Measurements from ENCODE around the gene EEF1G. TPM values are rescaled to one million over a fixed set of nuclear protein-coding genes. Genes with fewer than 3 reads are reported as not detected.
"Not testable (repeated sequence)": the region's sequence is repeated elsewhere in the genome, so short reads cannot be mapped to it uniquely, and the experiment has no call there.

The EEF1G gene
- total RNA-seq, 2 experiments from 2014 or later, result 1,239 to 1,470 TPM

GRCh38 chr11:62588966-62589637 lies 15.4 kb upstream of the EEF1G start:
- H3K27me3 Mint-ChIP-seq, result no peaks in the 10 kb centered on the region
- CTCF ChIA-PET, result interaction anchor here (0.9 to 2.0 kb wide), 4 partner anchors 10 to 164 kb away, joined by 3 to 6 read pairs (median 6); partner anchors contain the start of gene EEF1G
- H3K36me3 Mint-ChIP-seq (ENCODE audit: low read depth), result peaks cover 28% of the 10 kb centered on the region
- peak; percentile 46 for DNase-seq
- H3K9me3 Mint-ChIP-seq, result no peaks in the 10 kb centered on the region
- peak overlapping the region; percentile 95 for H3K27ac Mint-ChIP-seq
- POLR2A ChIA-PET, result interaction anchor here (0.5 kb wide), 1 partner anchor 62 kb away, joined by 5 read pairs; no protein-coding TSS in a partner anchor
- H3K4me3 Mint-ChIP-seq, result peak overlapping the region; percentile 97
- H3K4me1 Mint-ChIP-seq, result peaks cover 46% of the 10 kb centered on the region

GRCh38 chr11:62585356-62585755 lies 11.7 kb upstream of the EEF1G start:
- H3K27me3 Mint-ChIP-seq, DNase-seq, H3K9me3 Mint-ChIP-seq, H3K4me3 Mint-ChIP-seq, H3K27ac Mint-ChIP-seq, POLR2A ChIA-PET: not testable (repeated sequence)
- CTCF ChIA-PET, result interaction anchor here (1.1 to 2.0 kb wide), 3 partner anchors 16 to 161 kb away, joined by 3 to 6 read pairs (median 3); no protein-coding TSS in a partner anchor
- H3K36me3 Mint-ChIP-seq (ENCODE audit: low read depth), result peaks cover 26% of the 10 kb centered on the region
- H3K4me1 Mint-ChIP-seq, result peaks cover 18% of the 10 kb centered on the region

DNA sequence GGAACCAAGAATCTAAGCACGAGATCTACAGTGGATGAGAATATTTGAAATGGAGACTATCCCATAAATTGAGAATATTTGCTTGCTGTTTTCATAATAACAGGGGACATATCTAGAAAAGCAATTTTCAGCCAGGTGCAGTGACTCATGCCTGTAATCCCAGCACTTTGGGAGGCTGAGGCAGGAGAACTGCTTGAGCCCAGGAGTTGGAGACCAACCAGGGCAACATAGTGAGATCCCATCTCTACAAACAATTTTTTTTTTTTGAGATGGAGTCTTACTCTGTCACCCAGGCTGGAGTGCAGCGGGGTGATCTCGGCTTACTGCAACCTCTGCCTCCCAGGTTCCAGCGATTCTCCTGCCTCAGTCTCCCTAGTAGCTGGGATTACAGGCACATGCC lies 8.0 kb upstream of the EEF1G start:
- H3K4me1 Mint-ChIP-seq, H3K9me3 Mint-ChIP-seq, H3K27ac Mint-ChIP-seq, H3K4me3 Mint-ChIP-seq, H3K27me3 Mint-ChIP-seq, DNase-seq: not testable (repeated sequence)
- CTCF ChIA-PET, result interaction anchor here (0.7 to 2.7 kb wide), 3 partner anchors 10 to 127 kb away, joined by 3 to 14 read pairs (median 3); partner anchors contain the start of gene TUT1
- POLR2A ChIA-PET, result interaction anchor here (0.5 to 1.0 kb wide), 2 partner anchors 68 to 84 kb away, joined by 3 read pairs; partner anchors contain the start of genes C11orf98 and CSKMT
- H3K36me3 Mint-ChIP-seq (ENCODE audit: low read depth), result peaks cover 23% of the 10 kb centered on the region

GRCh38 chr11:62580959-62581715 lies 7.4 kb upstream of the EEF1G start:
- CTCF ChIA-PET, result interaction anchor here (2.7 kb wide), 1 partner anchor 11 kb away, joined by 14 read pairs; the partner anchor contains the start of gene TUT1
- Mint-ChIP-seq H3K4me1 (peaks cover 4% of the 10 kb centered on the region), H3K27me3 (no peaks in the 10 kb centered on the region), H3K9me3 (no peaks in the 10 kb centered on the region), H3K4me3 (no peak overlapping the region), H3K27ac (no peak overlapping the region), H3K36me3 (ENCODE audit: low read depth) (peaks cover 28% of the 10 kb centered on the region)
- no peak for DNase-seq
- POLR2A ChIA-PET, result interaction anchor here (0.5 to 1.0 kb wide), 2 partner anchors 69 to 84 kb away, joined by 3 read pairs; partner anchors contain the start of genes C11orf98 and CSKMT

GRCh38 chr11:62579252-62579651 lies 5.6 kb upstream of the EEF1G start:
- ChIA-PET POLR2A (no interaction called here), CTCF (interaction anchor here (1.1 kb wide), 1 partner anchor 9 kb away, joined by 4 read pairs; no protein-coding TSS in a partner anchor)
- Mint-ChIP-seq H3K27ac (no peak overlapping the region), H3K4me1 (peaks cover 15% of the 10 kb centered on the region), H3K4me3 (no peak overlapping the region), H3K9me3 (no peaks in the 10 kb centered on the region), H3K36me3 (ENCODE audit: low read depth) (peaks cover 31% of the 10 kb centered on the region), H3K27me3 (no peaks in the 10 kb centered on the region)
- DNase-seq, result no peak

DNA sequence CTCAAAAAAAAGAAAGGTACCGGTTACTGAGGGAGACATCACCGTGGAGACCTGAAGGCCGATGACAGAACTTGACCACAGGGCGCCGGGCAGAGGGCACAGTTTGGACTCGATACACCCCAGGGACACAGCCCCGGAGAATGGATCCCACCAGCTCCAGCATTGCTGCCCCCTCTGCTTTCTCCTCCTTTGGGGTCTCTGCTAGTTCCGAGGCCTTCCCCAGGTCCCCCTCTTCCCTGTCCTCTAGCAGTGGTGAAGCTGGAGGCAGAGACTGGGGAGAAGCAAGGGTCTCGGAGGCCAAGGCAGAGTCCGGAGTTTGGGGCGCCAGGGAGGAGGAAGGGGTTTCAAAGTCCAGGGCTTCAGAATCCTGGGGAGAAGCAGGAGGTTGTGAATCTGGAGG lies 4.8 kb upstream of the EEF1G start:
- POLR2A ChIA-PET, result interaction anchor here (0.6 kb wide), 1 partner anchor 50 kb away, joined by 5 read pairs; no protein-coding TSS in a partner anchor
- no peak overlapping the region for H3K4me3 Mint-ChIP-seq
- H3K36me3 Mint-ChIP-seq (ENCODE audit: low read depth), result peaks cover 28% of the 10 kb centered on the region
- H3K27me3 Mint-ChIP-seq, result no peaks in the 10 kb centered on the region
- peaks cover 18% of the 10 kb centered on the region for H3K4me1 Mint-ChIP-seq
- H3K27ac Mint-ChIP-seq, result no peak overlapping the region
- CTCF ChIA-PET, result interaction anchor here (1.1 kb wide), 1 partner anchor 8 kb away, joined by 4 read pairs; no protein-coding TSS in a partner anchor
- DNase-seq, result no peak
- H3K9me3 Mint-ChIP-seq, result no peaks in the 10 kb centered on the region

DNA sequence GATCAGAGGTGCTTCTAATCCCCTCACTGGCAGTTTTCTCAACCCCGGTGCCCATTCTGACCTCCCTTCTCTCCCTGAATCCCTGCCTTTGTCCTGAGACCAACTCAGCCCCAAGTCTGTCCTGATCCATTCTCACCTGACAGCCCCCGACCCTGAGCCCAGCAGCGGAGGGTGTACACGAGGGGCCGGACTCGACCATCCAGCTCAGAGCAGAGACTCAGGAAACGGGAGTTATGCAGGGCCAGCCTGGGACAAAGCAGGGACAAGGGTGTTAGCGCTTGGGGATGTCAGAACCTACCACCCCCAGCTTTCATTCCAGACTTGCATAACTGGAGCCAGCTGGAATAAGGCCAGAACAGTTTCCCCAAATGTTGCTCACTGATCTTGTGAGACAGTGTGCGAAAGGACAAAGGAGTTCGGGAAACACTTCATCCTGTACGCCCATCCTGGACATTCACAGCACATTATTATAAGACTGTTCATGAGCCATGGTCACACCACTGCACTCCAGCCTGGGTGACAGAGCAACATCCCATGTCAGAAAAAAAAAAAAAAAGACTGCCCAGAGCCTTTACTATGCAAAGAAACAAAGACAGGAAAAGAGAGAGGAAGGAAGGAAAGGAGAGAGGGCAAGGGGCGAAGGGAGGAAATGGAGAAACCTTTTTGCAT lies 3.5 kb upstream of the EEF1G start:
- POLR2A ChIA-PET, result no interaction called here
- Mint-ChIP-seq H3K4me3 (no peak overlapping the region), H3K36me3 (ENCODE audit: low read depth) (peaks cover 35% of the 10 kb centered on the region), H3K9me3 (no peaks in the 10 kb centered on the region), H3K27me3 (no peaks in the 10 kb centered on the region), H3K27ac (no peak overlapping the region), H3K4me1 (peaks cover 29% of the 10 kb centered on the region)
- CTCF ChIA-PET, result interaction anchor here (0.7 to 1.6 kb wide), 4 partner anchors 22 to 152 kb away, joined by 3 to 5 read pairs (median 4); no protein-coding TSS in a partner anchor
- no peak for DNase-seq

- CTCF ChIA-PET, result interaction anchor here (1.0 to 1.8 kb wide), 3 partner anchors 12 to 151 kb away, joined by 4 to 5 read pairs (median 4); partner anchors contain the start of gene TUT1
- H3K27ac Mint-ChIP-seq, result peak overlapping the region; percentile 94
Measured at GRCh38 chr11:62575837-62576236, 2.1 kb upstream of the EEF1G start.

GRCh38 chr11:62575156-62575555 lies 1.5 kb upstream of the EEF1G start:
- no peak for DNase-seq
- Mint-ChIP-seq H3K9me3 (no peaks in the 10 kb centered on the region), H3K27me3 (no peaks in the 10 kb centered on the region), H3K4me1 (peaks cover 48% of the 10 kb centered on the region), H3K27ac (peak overlapping the region; percentile 94), H3K36me3 (ENCODE audit: low read depth) (peaks cover 47% of the 10 kb centered on the region), H3K4me3 (peak overlapping the region; percentile 96)
- ChIA-PET CTCF (interaction anchor here (1.0 to 2.0 kb wide), 8 partner anchors 9 to 187 kb away, joined by 3 to 11 read pairs (median 3); partner anchors contain the start of gene TUT1), POLR2A (interaction anchor here (0.6 to 0.7 kb wide), 2 partner anchors 13 to 16 kb away, joined by 3 to 4 read pairs; no protein-coding TSS in a partner anchor)

More at GRCh38 chr11:62575837-62576236, 2.1 kb upstream of the EEF1G start:
- H3K4me1 Mint-ChIP-seq, result peaks cover 42% of the 10 kb centered on the region
- H3K36me3 Mint-ChIP-seq (ENCODE audit: low read depth), result peaks cover 43% of the 10 kb centered on the region
- H3K9me3 Mint-ChIP-seq, result no peaks in the 10 kb centered on the region
- peak overlapping the region; percentile 96 for H3K4me3 Mint-ChIP-seq
- POLR2A ChIA-PET, result no interaction called here
- no peaks in the 10 kb centered on the region for H3K27me3 Mint-ChIP-seq
- no peak for DNase-seq

DNA sequence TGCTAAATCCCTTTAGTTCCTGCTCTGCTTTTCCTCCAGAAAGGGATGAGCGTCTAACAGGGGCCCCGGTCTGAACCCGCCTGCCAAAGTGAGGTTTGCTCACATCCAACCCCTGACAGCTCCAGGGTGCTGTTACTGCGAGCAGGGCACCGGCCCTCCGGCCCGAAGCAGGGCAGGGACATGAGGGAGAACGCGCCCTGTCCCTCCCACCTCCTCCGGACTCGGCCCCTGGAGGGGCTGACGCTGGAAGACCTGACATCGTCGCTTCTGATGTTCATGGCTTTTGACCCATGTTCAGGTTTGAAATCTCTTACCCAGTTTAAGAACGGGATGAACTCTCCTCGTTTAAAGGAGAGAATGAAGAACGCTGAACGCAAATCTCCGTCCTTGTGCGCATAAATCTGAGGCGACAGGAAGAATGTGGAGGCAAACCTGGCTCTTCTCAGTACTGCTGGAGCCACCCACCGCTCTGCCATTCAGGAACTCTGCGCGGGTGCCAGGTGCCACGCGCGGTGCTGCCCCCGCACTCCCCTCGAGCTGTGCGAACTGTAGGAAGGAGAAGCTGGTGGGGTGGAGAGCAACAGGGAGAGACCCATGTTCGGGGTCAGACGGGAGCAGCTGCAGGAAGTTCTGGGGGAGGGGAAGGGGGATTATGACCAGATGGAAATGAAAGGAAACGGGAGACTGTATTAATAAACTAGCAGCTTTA lies 826 bp upstream of the EEF1G start:
- Mint-ChIP-seq H3K4me3 (peak overlapping the region; percentile 96), H3K4me1 (peaks cover 54% of the 10 kb centered on the region), H3K27me3 (no peaks in the 10 kb centered on the region), H3K36me3 (ENCODE audit: low read depth) (peaks cover 54% of the 10 kb centered on the region), H3K27ac (peak overlapping the region; percentile 94), H3K9me3 (no peaks in the 10 kb centered on the region)
- DNase-seq, result no peak
- ChIA-PET POLR2A (interaction anchor here (0.6 to 1.4 kb wide), 9 partner anchors 14 to 281 kb away, joined by 3 to 14 read pairs (median 4); partner anchors contain the start of genes C11orf98, CSKMT, MTA2 and TUT1), CTCF (interaction anchor here (0.6 to 2.0 kb wide), 12 partner anchors 8 to 279 kb away, joined by 3 to 11 read pairs (median 3); partner anchors contain the start of gene TUT1)

DNA sequence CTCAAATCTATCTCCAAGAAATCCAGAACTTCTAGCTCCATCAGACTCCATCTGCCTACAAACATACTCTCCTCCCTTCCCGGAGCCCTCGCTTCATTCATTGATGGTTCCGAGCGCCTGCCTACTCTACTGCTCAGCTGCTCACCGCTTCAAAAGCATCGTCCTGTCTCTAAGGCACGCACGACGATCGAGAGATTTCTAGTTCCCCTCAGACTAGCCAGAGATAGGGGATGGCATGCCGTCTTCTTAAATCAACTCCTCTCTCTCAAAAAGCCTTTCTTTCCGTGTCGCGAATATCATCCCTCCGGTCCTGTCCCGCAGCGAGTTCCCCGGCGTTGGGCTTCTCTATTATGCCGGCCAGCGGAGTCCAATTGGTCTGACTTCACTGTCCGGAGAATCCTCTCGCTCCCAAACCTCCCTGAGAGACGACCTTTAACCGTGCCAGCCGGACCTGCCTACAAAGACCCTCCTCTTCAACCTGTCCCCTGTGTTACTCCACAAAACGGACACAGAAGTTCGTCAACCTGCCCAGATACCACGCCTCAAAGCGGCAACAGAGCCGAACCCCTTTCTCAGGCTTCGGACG lies 592 bp downstream of the EEF1G start:
- Mint-ChIP-seq H3K4me3 (peak overlapping the region; percentile 96), H3K27ac (peak overlapping the region; percentile 94), H3K36me3 (ENCODE audit: low read depth) (peaks cover 56% of the 10 kb centered on the region), H3K27me3 (no peaks in the 10 kb centered on the region), H3K4me1 (peaks cover 58% of the 10 kb centered on the region), H3K9me3 (no peaks in the 10 kb centered on the region)
- CTCF ChIA-PET, result interaction anchor here (0.6 to 2.0 kb wide), 7 partner anchors 16 to 215 kb away, joined by 3 to 11 read pairs (median 4); partner anchors contain the start of gene TUT1
- peak; percentile 42 for DNase-seq
- POLR2A ChIA-PET, result interaction anchor here (0.6 to 1.4 kb wide), 8 partner anchors 16 to 783 kb away, joined by 3 to 14 read pairs (median 4); partner anchors contain the start of genes C11orf98, CSKMT, MTA2 and TUT1

Data from activated CD4-positive, alpha-beta T cell treated with anti-CD3 and anti-CD28 coated beads, Interleukin-2, amount 10 ng/mL, durations not matched to agents 7 days and 5 days (primary cell).